Middle frontal gyrus (tissue), 1 donor: ENCODE results near the gene USP50.
"Not testable (repeated sequence)": the region's sequence is repeated elsewhere in the genome, so short reads cannot be mapped to it uniquely, and the experiment has no call there.

Source experiments
- DNase-seq: peaks from one replicate; pipeline ENCODE4 v3.0.0-alpha.2; 2015; ENCODE audit warnings: low spot score; ENCODE audit errors: extremely low spot score

Gene USP50

GRCh38 chr15:50546566-50546965, at the start of gene USP50:
USP50 (minus strand) TSS chr15:50546666; CDS start chr15:50546525, 141 bp downstream.
- no peak for DNase-seq

DNA sequence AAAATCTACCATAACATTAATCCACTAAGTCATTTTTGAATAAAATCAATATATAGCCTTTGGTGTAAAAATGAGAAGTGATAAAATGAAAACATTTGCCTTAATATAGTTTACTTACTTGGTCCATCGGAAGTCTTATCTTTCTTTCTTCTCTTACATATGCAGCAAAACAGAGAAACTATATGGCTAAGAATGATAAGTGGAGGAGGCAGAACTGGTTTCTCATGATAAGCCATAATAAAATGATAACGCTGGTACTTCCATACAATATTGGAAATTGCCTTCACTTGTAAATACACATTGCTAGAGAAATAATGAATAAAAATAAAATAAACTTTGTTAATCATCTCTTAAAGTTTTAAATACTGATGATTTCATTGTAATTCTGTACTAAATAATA, 47.8 kb upstream of the USP50 start:
- DNase-seq, result no peak

- DNase-seq, result no peak
Observed at GRCh38 chr15:50593761-50594160, 47.3 kb upstream of the USP50 start.

DNA sequence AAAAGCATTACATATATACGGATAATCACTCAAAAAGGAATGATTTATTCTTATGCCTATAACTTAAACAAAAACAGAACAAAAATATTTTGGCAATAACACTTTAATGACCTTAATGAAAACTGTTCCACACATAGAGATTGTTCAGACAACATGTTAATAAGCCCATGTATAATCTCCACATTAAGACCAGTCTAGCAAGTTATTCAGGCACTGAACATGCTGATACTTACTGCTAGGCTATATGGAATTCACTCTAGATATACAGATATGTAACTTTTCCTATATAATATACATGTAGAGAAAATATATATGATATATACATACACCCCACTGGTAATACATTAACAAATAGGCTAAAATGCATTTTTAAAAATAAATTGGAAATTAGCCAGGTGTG, 43.8 kb upstream of the USP50 start:
- DNase-seq, result no peak

DNA sequence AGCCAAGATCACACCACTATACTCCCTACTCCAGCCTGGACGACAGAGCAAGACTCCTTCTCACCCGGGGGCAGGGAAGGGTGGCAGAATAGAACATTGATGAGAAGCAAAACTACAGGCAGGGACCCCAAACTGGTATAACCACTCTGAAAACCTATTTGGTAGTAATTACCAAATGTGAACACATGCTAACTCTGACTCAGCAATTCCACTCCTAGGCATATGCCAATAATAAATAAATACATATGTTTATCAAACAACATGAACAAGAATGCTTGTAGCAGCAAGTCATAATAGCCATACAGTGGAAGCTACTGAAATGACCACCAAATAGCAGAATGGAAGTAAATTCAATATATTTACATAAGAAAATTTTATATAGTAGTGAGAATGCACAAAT, 31.0 kb upstream of the USP50 start:
- DNase-seq, result no peak

- no peak for DNase-seq
Observed at GRCh38 chr15:50576166-50576565, 29.7 kb upstream of the USP50 start.

DNA sequence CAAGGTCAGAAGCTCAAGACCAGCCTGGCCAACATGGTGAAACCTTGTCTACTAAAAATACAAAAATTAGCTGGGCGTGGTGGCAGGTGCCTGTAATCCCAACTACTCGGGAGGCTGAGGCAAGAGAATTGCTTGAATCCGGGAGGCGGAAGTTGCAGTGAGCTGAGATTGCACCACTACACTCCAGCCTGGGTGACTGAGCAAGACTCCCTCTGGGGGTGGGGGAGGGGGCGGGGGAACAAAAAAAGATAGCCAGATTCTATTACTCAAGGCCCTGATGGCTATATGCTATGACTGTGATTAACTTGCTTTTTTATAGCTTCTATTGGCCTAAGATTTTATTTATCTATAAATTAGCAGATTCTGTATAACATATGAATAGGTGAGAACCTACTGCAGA, 27.4 kb upstream of the USP50 start:
- DNase-seq, result not testable (repeated sequence)

DNA sequence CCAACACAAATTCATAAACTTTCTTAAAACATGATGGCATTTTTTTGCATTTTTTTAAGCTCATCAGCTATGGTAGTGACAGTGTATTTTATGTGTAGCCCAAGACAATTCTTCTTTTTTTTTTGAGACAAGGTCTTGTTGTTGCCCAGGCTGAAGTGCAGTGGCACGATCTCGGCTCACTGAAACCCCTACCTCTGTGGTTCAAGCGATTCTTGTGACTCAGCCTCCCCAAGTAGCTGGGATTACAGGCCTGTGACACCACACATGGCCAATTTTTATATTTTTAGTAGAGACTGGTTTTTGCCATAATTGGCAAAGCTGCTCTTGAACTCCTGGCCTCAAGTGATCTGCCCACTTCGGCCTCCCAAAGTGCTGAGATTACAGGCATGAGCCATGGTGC, 17.3 kb upstream of the USP50 start:
- no peak for DNase-seq

DNA sequence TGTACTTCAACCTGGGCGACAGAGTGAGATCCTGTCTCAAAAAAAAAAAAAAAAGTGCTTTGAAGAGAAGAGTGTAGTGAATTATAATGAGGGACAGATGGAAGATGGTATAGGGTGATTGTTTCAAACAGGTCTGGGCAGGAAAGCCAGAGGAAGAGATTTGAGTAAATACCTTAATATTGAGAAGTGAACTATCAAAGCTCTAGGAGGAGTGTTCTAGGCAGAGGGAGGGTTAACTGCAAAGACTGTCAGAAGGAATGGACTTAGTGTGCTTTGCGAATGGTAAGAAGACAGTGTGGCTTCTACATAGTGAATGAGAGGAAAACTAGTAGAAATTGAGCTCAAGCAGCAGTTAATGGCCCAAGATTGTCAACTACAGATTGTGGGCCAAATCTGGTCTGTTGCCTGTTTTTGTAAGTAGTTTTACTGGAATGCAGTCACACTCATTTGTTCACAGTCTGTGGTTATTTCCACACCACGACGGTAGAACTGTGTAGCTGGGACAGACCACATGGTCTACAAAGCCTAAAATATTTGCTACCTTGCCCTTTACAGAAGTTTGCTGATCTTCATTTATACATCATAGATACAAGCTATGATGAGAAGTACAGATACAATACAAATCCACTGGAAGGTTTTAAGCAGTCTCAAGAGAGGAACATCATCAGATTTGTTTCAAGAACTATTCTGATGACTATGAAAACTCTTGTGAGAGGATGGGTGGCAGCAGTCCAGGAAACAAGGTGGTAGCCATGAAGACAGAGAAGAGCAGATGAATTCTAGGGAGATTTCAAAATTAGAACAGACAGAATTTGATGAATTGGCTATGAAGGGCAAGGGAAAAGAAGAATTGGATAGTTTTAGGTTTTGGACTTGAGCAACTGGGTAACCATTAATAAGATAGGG, 16.5 kb upstream of the USP50 start:
- DNase-seq, result no peak

- DNase-seq, result no peak
Observed at GRCh38 chr15:50558012-50558411, 11.5 kb upstream of the USP50 start.

DNA sequence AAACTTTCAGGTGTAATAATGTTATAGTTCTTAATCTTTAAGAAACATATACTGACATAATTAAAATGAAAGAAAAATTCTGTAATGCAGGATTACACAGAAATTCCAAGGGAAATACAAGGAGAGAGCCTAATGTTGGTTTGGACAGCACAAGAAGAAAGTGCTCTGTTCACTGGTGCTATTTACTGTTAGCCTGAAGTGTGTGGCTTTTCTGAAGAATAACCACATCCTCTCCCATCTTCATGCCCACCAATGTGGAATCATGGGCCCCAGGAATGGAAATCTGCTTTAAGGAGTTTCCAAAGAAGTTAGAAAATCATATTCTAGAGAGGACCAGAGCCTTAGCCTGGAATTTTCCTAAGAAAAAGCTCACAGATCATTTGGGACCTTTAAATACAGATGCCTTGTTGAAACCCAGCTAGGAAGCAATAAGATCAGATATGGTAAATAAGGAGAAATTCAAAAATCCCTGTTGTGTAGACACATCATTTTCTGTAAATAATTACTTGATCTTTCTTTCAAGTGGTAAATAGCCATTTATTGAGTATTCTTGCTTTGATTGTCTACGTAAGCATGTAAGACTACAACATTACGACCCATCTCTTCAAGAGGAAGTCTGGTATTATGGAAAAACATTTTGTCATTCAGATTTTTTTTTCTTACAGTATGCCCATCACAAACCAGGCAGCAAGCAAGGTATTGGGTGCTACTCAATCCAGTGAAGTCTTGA, 10.3 kb upstream of the USP50 start:
- no peak for DNase-seq

DNA sequence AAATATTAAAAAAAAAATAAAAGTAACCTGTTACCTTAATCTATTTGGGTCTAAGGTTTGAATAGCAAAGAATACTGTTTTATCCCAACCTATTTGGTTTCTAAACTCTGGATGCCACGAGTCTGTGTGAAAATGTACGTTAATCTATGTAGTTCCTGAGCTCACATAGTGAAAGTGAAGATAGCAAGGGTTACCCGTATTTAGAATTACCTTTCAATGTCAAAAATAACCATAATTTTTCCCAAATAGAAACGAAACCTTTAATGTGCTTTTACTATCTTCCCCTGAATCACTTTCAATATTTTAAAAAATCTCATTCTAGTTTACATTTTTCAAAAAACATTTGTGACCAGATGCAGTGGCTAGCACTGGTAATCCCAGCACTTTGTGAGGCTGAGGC, 5.8 kb upstream of the USP50 start:
- no peak for DNase-seq

- no peak for DNase-seq
Observed at GRCh38 chr15:50549326-50549725, 2.9 kb upstream of the USP50 start.

DNA sequence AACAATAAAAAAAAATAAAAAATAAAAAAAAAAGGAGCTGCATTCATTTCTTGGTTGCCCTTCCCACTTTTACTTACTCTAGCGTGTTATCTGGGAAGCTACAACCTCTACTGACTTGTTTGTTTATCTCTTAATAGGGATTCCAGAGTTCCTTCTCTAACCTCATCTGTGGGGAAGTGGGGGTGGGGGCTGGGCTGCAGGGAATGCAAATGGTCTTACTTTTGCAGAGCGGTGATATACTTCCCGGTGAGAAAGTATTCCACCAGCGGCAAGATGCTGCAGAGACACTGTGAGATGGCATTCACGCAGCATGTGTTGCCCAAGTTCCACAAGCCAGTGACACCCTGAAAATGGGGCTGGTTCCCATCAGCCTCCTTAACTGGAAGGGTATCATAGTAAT, 2.1 kb downstream of the USP50 start:
- no peak for DNase-seq

GRCh38 chr15:50543556-50543955, 2.9 kb downstream of the USP50 start:
- DNase-seq, result no peak

DNA sequence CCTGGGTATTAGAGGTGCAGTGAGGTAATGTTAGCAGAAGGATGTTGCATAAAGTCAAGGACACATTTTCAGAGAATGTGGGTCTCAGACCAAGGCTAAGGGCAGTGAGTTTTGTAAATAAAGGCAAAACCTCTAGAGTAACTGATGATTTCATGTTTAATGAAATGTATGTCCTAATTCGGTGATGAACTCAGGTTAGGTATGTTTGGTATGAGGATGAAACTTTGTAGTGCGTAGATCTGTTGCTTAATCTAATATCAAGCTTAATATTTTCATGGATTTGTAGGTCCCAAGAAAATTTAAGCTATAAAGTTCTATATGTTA, 3.6 kb downstream of the USP50 start:
- DNase-seq, result no peak

GRCh38 chr15:50531766-50532165, 14.7 kb downstream of the USP50 start:
- no peak for DNase-seq

DNA sequence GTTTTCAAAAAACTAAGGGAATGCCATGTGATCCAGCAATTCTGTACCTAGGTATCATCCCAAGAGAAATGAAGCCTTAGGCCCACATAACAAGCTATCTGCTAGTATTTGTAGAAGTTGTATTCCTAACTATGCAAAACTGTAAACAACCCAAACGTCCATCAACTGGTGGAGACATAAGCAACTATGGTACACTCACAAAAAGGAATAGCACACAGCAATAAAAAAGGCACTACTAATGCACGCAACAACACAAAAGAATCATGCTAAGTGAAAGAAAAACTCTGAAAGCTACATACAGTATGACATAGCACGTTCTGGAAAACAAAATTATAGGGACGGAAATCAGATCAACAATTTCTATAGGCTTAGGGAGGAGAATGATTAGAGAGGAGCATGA, 15.3 kb downstream of the USP50 start:
- no peak for DNase-seq

- DNase-seq, result no peak
Observed at GRCh38 chr15:50523851-50524251, 22.6 kb downstream of the USP50 start.

DNA sequence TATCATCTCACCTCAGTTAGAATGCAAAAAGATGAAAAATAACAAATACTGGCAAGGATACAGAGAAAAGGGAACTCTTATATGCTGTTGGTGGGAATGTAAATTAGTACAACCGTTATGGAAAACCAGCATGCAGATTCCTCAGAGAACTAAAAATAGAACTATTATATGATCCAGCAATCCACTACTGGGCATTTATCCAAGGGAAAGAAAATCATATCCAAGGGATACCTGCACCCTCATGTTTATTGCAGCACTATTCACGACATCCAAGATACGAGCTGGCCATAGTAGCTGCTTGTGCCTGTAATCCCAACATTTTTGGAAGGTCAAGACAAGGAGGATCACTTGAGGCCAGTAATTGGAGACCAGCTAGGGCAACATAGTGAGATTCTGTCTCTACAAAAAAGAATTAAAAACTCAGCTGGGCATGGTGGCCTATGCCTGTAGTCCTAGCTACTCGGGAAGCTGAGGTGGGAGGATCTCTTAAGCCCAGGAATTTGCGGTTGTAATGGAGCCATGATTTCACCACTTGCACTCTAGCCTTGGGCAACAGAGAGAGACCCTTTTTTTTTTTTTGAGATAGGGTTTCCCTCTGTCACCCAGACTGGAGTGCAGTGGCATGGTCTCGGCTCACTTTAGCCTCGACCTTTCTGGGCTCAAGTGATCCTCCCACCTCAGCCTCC, 26.6 kb downstream of the USP50 start:
- no peak for DNase-seq

- no peak for DNase-seq
Observed at GRCh38 chr15:50513001-50513400, 33.5 kb downstream of the USP50 start.

- DNase-seq, result no peak
Observed at GRCh38 chr15:50506121-50506520, 40.3 kb downstream of the USP50 start.
